HepG2 (cell line): ENCODE results near the gene RPS15A. TPM values are rescaled to one million over a fixed set of nuclear protein-coding genes. Genes with fewer than 3 reads are reported as not detected.

Experiments
- ATF3 ChIP-seq: sonication (generic); formaldehyde crosslinking; IDR thresholded peaks from 2 replicates; pipeline ENCODE4 v1.4.0; 2020; ENCODE audit warnings: missing genetic modification reagents
- ELK4 ChIP-seq: sonication (generic); formaldehyde crosslinking; IDR thresholded peaks from 2 replicates; pipeline ENCODE4 v1.9.0; 2021; ENCODE audit warnings: missing genetic modification reagents, borderline replicate concordance
- PPARG ChIP-seq: conservative IDR thresholded peaks from 2 replicates; pipeline ENCODE4 v1.6.1; 2016; ENCODE audit warnings: missing biosample characterization, missing genetic modification reagents
- REST ChIP-seq, 2 experiments: IDR thresholded peaks; 2 replicates each; pipeline ENCODE4 v1.6.1; 2011 to 2012; ENCODE audit warnings: low read length in 2 of 2, borderline replicate concordance in 1 of 2, low read depth in 1 of 2, mild to moderate bottlenecking in 1 of 2, moderate library complexity in 1 of 2
- SAP130 ChIP-seq: IDR thresholded peaks from 2 replicates; pipeline ENCODE4 v1.6.1; 2016; ENCODE audit warnings: low read depth
- SATB2 ChIP-seq: sonication (generic); formaldehyde crosslinking; IDR thresholded peaks from 2 replicates; pipeline ENCODE4 v1.5.0; 2020; ENCODE audit warnings: missing genetic modification reagents
- SMARCC2 ChIP-seq: fragments of 450-650 bp; IDR thresholded peaks from 2 replicates; pipeline ENCODE4 v1.6.1; 2017; ENCODE audit warnings: antibody characterized with exemption, mild to moderate bottlenecking
- SPEN ChIP-seq: sonication (generic); formaldehyde crosslinking; IDR thresholded peaks from 2 replicates; pipeline ENCODE4 v1.5.1; 2020; ENCODE audit warnings: low read depth, mild to moderate bottlenecking, missing genetic modification reagents
- USF2 ChIP-seq, 2 experiments: sonication (generic) in 1 of 2; formaldehyde crosslinking in 1 of 2; IDR thresholded peaks; 2 replicates each; pipeline versions ENCODE4 v1.5.1 to v1.6.1; 2011 to 2020; ENCODE audit warnings: borderline replicate concordance in 1 of 2, low read depth in 1 of 2, low read length in 1 of 2, mild to moderate bottlenecking in 1 of 2, missing genetic modification reagents in 1 of 2, moderate library complexity in 1 of 2
- ZMYM2 ChIP-seq: sonication (generic); formaldehyde crosslinking; IDR thresholded peaks from 2 replicates; pipeline ENCODE4 v1.8.0; 2022; ENCODE audit warnings: mild to moderate bottlenecking, missing genetic modification reagents
- ZNF317 ChIP-seq: sonication (generic); formaldehyde crosslinking; IDR thresholded peaks from 2 replicates; pipeline ENCODE4 v1.5.0; 2020; ENCODE audit warnings: mild to moderate bottlenecking, missing genetic modification reagents
- ZNF331 ChIP-seq: sonication (generic); formaldehyde crosslinking; IDR thresholded peaks from 2 replicates; pipeline ENCODE4 v1.4.0; 2020; ENCODE audit warnings: missing genetic modification reagents
- ZNF513 ChIP-seq: sonication (generic); formaldehyde crosslinking; conservative IDR thresholded peaks from 2 replicates; pipeline ENCODE4 v1.5.0; 2020; ENCODE audit warnings: missing genetic modification reagents
- ZNF597 ChIP-seq: sonication (generic); formaldehyde crosslinking; IDR thresholded peaks from 2 replicates; pipeline ENCODE4 v1.5.0; 2020; ENCODE audit warnings: missing genetic modification reagents
- ZSCAN5A ChIP-seq: sonication (generic); formaldehyde crosslinking; IDR thresholded peaks from 2 replicates; pipeline ENCODE4 v1.8.0; 2022; ENCODE audit warnings: mild to moderate bottlenecking, missing genetic modification reagents, borderline replicate concordance
- polyA plus RNA-seq, 8 experiments: library from polyadenylated mRNA; depleted of rRNA in 3 of 8; stranded (reverse) in 7 of 8; unstranded in 1 of 8; fragments of >200 nt; fragmentation: Illumina TruSeq in 4 of 8; extraction: Trizol in 4 of 8; gene quantifications; 2 replicates each; pipeline versions ENCODE4 v1.2.1 to v1.2.3, GENCODE V29; 2011 to 2016; ENCODE audit warnings: low read depth in 4 of 8, missing spikeins in 1 of 8, mixed read lengths in 1 of 8; ENCODE audit not compliant: insufficient read depth in 1 of 8
- total RNA-seq, 5 experiments: library from RNA; depleted of rRNA; stranded (reverse); fragments of >200 nt; fragmentation: Illumina TruSeq; extraction: Trizol; gene quantifications; 2 replicates each; pipeline ENCODE4 v1.2.3, GENCODE V29; 2016; ENCODE audit warnings: low read depth in 1 of 5

Gene RPS15A
- total and polyA plus RNA-seq, 2 of the 13 experiments (the other 11 are each of a cell fraction or from before 2014, with no cell fraction given) = 5,489 to 9,457 TPM

GRCh38 chr16:18801145-18801972, 11.2 kb upstream of the RPS15A start, which contains the start of gene ARL6IP1 (continued):
- TF ChIP-seq ZNF513 (CRISPR knock-in tag) (peak; percentile 96; the same call in 1 of the 2 replicates), PPARG (CRISPR knock-in tag) (peak; percentile 99), ELK4 (CRISPR knock-in tag) (0 out of 2 replicates have a peak, but pooled peaks have one; percentile 39), ATF3 (CRISPR knock-in tag) (peak; percentile 39), ZNF317 (CRISPR knock-in tag) (peak; percentile 93), ZSCAN5A (CRISPR knock-in tag) (peak; percentile 99), SATB2 (CRISPR knock-in tag) (peak; percentile 39; the same call in 1 of the 2 replicates), REST (IDR thresholded peaks at IDR 0.05; ENCODE audit: borderline replicate concordance in 1 of 2, low read depth in 1 of 2, low read length in 2 of 2) (peak in 1 of 2 experiments; percentile 74; a peak in 1 of 4 replicates), ZMYM2 (CRISPR knock-in tag) (peak; percentile 94), ZNF331 (peak; percentile 94), SMARCC2 (no peak), USF2 (IDR thresholded peaks at IDR 0.05; ENCODE audit: low read depth, low read length) (0 out of 2 replicates have a peak, but pooled peaks have one; percentile 10), USF2 (CRISPR knock-in tag; IDR thresholded peaks at IDR 0.05; ENCODE audit: borderline replicate concordance) (peak; percentile 52; the same call in 1 of the 2 replicates), SPEN (peak; percentile 95), ZNF597 (CRISPR knock-in tag) (peak; percentile 92; the same call in 1 of the 2 replicates), SAP130 (CRISPR knock-in tag) (peak; percentile 99)
